CD4-positive, alpha-beta T cell treated with Interleukin-1 beta for 1 hour (primary cell): ENCODE measurements around the gene GPRIN2.
"Not testable (repeated sequence)": the region's sequence is repeated elsewhere in the genome, so short reads cannot be mapped to it uniquely, and the experiment has no call there.

Source experiments
- DNase-seq, 2 donors: peaks; one replicate each; pipeline ENCODE4 v3.0.0-alpha.2; 2020 to 2022

The GPRIN2 gene

DNA sequence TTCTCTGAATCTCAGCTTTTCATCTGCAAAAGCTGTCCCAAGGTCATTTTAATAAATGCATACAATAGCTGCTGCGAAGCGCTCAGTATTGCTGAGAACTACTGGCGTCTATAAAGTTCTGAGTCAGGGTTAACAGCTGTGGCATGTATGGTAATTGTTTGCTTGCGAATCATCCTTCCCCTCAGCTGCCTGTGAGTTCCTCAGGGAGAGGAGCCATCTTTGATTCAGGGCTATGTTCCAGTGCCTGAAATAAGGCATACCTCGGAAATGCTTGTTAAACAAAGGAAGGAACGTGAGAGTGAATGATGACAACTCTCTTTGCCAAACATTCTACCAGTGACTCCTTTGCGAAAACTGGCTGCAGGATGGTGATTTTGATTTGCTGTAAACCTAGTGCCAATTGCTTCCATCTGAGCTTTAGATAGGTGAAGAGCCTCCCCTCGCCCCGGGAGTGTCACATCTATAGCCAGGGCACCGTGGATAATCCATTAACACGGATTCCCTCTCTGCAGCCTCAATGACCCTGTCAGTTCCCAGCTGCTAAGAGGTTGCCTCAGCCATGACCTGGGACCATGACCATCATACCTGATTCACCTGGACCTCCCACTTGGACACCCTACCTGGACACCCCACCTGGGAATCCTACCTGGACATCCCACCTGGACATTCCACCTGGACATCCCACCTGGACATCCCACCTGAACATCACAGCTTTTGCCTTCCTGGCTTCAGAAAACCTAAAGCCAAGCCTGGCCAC, 39.6 kb downstream of the GPRIN2 start:
- no peak for DNase-seq

DNA sequence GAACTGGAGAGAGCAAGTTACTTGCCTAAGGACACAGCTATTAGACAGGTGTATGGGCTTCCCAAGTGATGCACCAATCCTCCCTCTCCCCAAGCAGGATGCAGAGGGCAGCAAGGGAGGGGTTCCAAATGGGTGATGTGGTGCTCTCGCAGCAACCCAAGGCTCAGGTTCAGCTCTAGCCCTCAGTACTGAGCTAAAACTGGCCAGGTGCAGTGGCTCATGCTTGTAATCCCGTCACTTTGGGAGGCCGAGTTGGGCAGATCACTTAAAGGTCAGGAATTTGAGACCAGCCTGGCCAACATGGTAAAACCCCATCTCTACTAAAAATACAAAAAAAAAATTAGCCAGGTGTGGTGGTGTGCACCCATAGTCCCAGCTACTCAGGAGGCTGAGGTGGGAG, 40.7 kb downstream of the GPRIN2 start:
- no peak for DNase-seq

DNA sequence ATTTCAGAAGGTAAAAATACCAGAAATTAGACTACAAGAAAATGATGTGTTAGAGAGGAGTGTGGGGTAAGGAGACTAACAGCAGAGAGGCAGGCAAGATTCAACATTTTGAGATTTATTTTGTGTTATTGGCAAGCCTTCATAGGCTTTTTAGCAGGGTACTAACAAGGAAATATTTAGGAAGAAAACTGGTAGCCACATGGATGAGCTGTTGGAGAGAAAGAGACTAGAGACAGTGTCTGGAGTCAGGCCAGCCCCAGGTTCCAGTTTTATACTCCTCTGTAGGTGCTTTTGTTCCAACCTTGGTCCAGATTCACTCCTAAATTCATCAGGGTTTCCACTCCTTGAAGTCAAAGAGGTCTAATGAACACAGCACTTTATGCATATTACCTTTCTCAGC, 41.1 kb downstream of the GPRIN2 start:
- DNase-seq = no peak

DNA sequence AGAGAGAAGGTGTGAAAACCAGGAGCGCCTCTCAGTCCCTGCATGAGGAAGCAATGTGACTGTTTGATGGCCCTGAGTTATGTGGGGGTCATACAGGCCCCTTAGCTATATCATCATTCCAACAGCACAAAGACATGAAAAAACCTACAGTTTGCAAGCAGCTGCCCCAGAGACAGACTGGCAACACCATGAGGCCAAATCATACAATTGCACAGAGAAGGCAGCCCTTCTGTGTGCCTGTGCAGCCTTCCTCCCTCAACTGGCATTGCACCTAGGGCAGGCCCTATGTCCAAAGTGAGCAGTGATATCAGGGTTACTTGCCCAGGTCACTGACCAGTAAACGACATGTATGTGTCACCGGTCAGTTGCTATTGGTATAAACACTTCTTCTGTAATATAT, 41.6 kb downstream of the GPRIN2 start:
- DNase-seq = no peak

DNA sequence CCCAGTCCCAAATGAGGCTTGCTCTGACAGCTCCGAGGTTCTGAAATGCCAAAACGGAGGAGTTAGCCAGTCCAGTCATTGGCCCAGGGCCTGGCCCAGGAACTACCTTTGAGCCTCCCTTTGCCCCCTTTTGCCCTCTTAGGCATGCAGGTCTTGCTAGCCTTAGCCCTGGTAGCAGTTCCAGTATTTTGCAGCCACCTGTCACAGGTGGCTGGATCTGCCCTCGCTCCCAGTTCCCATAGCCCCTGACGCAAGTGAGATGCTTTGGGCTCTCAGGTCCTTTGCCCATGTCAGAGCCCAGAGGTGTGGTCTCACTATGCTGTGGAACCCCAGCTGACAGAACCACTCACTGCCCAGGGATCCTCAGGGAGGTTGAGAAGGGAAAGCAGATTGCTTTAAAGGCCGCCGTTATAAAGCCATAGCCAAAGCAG, 42.0 kb downstream of the GPRIN2 start:
- no peak for DNase-seq

DNA sequence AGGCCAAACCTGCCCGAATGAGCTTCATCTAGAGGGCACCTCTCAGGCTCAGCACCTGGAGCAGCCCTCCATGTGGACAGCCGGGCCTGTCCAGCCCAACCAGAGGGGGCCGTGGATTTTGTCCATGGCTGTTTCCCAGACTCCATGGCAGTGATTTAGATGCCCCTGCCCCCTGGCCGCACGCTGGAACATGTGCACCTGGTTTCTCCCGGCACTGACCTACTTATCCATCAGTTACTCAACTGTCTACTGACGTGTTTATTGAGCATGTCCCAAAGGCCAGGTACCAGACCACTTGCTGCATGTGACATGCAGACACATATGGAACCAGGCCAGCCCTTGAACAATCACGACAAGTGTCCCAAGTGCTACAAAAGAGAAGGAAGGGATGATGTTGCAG, 43.1 kb downstream of the GPRIN2 start:
- DNase-seq = not testable (repeated sequence)

DNA sequence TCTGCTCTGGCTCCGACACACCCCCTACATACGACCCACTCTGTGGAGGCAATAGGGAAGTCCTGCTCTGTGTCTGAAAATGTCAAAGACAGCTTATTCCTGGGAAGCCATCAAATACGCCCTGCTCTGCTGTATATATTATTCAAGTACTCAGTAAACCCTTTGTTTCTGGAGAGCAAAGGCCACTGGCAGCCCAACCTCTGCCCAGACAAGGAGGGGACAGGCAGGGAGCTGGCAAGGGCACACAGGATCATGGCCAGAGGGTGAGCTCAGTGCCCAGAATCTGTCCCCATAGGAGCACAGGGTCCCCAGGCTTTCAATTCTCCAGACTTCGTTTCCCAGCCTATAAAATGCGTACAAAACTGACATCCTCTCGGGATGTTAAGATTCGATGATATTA, 43.7 kb downstream of the GPRIN2 start:
- DNase-seq = not testable (repeated sequence)

DNA sequence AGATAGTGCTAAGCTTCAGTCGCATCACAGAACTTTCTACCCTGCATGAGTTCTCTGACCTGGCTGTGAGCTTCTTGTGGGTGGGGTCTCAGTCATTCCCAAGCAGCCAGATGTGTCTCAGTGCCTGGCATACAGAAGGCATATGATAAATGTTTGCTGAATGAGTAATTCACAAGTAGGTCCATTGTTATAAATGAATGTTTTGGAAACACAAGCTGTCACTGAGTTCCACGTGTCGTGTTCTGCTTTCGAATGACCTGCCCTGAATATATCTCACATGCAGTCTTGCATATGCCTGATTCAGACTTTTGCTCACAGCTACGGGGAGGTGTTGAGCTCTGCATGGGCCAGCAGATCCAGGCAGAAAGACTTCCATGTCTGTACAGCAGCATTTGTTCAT, 44.5 kb downstream of the GPRIN2 start:
- not testable (repeated sequence) for DNase-seq
